ENCODE measurements around the gene TRHDE.

The TRHDE gene

GRCh38 chr12:72275526-72275925 lies 3.4 kb downstream of the TRHDE start:
- DNase-seq: no peak

GRCh38 chr12:72276181-72276805 lies 4.1 kb downstream of the TRHDE start:
- no peak for DNase-seq

- no peak for DNase-seq
Observed at GRCh38 chr12:72277415-72277814, 5.2 kb downstream of the TRHDE start.

GRCh38 chr12:72278894-72279293 lies 6.7 kb downstream of the TRHDE start:
- no peak for DNase-seq

GRCh38 chr12:72281126-72281525 lies 9.0 kb downstream of the TRHDE start:
- no peak for DNase-seq

GRCh38 chr12:72282721-72283120 lies 10.6 kb downstream of the TRHDE start:
- no peak for DNase-seq

GRCh38 chr12:72285861-72286260 lies 13.7 kb downstream of the TRHDE start:
- no peak for DNase-seq

GRCh38 chr12:72286526-72286925 lies 14.4 kb downstream of the TRHDE start:
- DNase-seq: no peak

GRCh38 chr12:72288436-72288835 lies 16.3 kb downstream of the TRHDE start:
- no peak for DNase-seq

- no peak for DNase-seq
Observed at GRCh38 chr12:72288911-72289310, 16.7 kb downstream of the TRHDE start.

GRCh38 chr12:72289633-72290032 lies 17.5 kb downstream of the TRHDE start:
- DNase-seq: no peak

GRCh38 chr12:72291175-72291574 lies 19.0 kb downstream of the TRHDE start:
- DNase-seq: no peak

GRCh38 chr12:72293701-72294100 lies 21.5 kb downstream of the TRHDE start:
- no peak for DNase-seq

- no peak for DNase-seq
Observed at GRCh38 chr12:72295101-72295500, 22.9 kb downstream of the TRHDE start.

- no peak for DNase-seq
Observed at GRCh38 chr12:72295744-72296143, 23.6 kb downstream of the TRHDE start.

GRCh38 chr12:72296389-72296788 lies 24.2 kb downstream of the TRHDE start:
- DNase-seq: no peak

- no peak for DNase-seq
Observed at GRCh38 chr12:72297666-72298065, 25.5 kb downstream of the TRHDE start.

- no peak for DNase-seq
Observed at GRCh38 chr12:72300728-72301127, 28.6 kb downstream of the TRHDE start.

- no peak for DNase-seq
Observed at GRCh38 chr12:72304751-72305150, 32.6 kb downstream of the TRHDE start.

- no peak for DNase-seq
Observed at GRCh38 chr12:72307229-72307628, 35.1 kb downstream of the TRHDE start.

GRCh38 chr12:72311946-72312345 lies 39.8 kb downstream of the TRHDE start:
- DNase-seq: no peak

- no peak for DNase-seq
Observed at GRCh38 chr12:72313806-72314205, 41.6 kb downstream of the TRHDE start.

GRCh38 chr12:72315858-72316257 lies 43.7 kb downstream of the TRHDE start:
- no peak for DNase-seq

- no peak for DNase-seq
Observed at GRCh38 chr12:72318341-72318740, 46.2 kb downstream of the TRHDE start.

- DNase-seq: no peak
Observed at GRCh38 chr12:72323881-72324280, 51.7 kb downstream of the TRHDE start.

- no peak for DNase-seq
Observed at GRCh38 chr12:72330301-72330700, 58.1 kb downstream of the TRHDE start.
